GM06990 (cell line): ENCODE measurements around the gene PRKRA.
"Not testable (repeated sequence)": the region's sequence is repeated elsewhere in the genome, so short reads cannot be mapped to it uniquely, and the experiment has no call there.

ENCODE experiments used
- DNase-seq: peaks from one replicate; pipeline ENCODE4 v3.0.0-alpha.2; 2011; ENCODE audit not compliant: insufficient read length; ENCODE audit errors: extremely low read depth
- H3K27me3 ChIP-seq: replicated peaks from 2 replicates; pipeline ENCODE4 v1.6.0; 2011; ENCODE audit warnings: low read length; ENCODE audit not compliant: control insufficient read depth, insufficient read depth
- H3K36me3 ChIP-seq: 2 replicates; pipeline ENCODE4 v1.5.1; 2011; ENCODE audit warnings: low read length; ENCODE audit not compliant: control insufficient read depth, insufficient read depth
- H3K4me3 ChIP-seq: replicated peaks from 2 replicates; pipeline ENCODE4 v1.5.1; 2011; ENCODE audit warnings: low read depth, mild to moderate bottlenecking, control low read depth, low read length
- TF ChIP-seq, protein P1 (sequence below): IDR thresholded peaks from 2 replicates; pipeline ENCODE4 v1.5.1; 2011; ENCODE audit warnings: low read length, control low read depth, mild to moderate bottlenecking, inconsistent platforms; ENCODE audit not compliant: insufficient read depth, poor library complexity, severe bottlenecking

PRKRA gene

DNA sequence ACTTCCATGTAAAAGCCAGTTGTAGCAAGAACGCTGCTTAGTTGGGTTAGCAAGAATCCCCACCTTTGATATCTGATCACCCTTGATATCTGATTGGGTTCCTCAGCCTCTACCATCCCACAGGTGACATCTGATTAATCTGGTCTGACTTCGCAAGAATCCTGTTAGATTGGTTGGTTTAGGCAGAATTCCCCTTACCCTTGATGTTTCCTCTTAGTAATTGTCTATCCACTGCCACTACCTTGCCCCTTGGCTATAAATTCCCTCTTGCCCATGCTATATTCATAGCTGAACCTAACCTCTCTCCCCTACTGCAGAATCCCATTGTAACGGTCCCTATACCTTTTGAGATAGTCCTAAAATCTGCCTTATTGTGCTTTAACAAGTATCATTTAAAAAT, 33.1 kb downstream of the PRKRA start:
- H3K4me3 ChIP-seq, result no peak overlapping the region
- TF ChIP-seq, protein P1, sequence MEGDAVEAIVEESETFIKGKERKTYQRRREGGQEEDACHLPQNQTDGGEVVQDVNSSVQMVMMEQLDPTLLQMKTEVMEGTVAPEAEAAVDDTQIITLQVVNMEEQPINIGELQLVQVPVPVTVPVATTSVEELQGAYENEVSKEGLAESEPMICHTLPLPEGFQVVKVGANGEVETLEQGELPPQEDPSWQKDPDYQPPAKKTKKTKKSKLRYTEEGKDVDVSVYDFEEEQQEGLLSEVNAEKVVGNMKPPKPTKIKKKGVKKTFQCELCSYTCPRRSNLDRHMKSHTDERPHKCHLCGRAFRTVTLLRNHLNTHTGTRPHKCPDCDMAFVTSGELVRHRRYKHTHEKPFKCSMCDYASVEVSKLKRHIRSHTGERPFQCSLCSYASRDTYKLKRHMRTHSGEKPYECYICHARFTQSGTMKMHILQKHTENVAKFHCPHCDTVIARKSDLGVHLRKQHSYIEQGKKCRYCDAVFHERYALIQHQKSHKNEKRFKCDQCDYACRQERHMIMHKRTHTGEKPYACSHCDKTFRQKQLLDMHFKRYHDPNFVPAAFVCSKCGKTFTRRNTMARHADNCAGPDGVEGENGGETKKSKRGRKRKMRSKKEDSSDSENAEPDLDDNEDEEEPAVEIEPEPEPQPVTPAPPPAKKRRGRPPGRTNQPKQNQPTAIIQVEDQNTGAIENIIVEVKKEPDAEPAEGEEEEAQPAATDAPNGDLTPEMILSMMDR, result no peak
- H3K27me3 ChIP-seq, result no peaks in the 10 kb centered on the region
- no peaks in the 10 kb centered on the region; the same call in none of the 2 replicates for H3K36me3 ChIP-seq
- no peak for DNase-seq

DNA sequence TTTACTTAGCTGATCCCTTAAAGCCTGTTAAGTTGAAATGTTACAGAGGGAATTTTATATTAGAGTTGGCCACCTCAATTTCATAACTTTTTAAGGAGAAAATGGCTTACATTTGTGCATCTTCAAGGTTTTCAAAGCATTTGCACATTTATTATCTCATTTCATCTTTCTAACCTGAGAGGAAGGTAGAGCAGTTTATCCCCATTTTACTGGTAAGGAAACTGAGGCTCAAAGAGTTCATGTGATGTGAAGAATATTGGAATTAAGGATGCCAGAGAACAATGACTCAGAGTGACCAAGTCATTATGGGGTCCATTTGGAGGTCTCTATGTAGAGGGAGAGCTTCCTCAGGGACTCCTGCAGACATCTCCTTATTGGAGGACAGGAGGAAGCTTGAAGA, 35.0 kb downstream of the PRKRA start:
- no peaks in the 10 kb centered on the region; the same call in 1 of the 2 replicates for H3K36me3 ChIP-seq
- DNase-seq, result no peak
- H3K4me3 ChIP-seq, result no peak overlapping the region
- TF ChIP-seq, protein P1, result no peak
- H3K27me3 ChIP-seq, result no peaks in the 10 kb centered on the region

DNA sequence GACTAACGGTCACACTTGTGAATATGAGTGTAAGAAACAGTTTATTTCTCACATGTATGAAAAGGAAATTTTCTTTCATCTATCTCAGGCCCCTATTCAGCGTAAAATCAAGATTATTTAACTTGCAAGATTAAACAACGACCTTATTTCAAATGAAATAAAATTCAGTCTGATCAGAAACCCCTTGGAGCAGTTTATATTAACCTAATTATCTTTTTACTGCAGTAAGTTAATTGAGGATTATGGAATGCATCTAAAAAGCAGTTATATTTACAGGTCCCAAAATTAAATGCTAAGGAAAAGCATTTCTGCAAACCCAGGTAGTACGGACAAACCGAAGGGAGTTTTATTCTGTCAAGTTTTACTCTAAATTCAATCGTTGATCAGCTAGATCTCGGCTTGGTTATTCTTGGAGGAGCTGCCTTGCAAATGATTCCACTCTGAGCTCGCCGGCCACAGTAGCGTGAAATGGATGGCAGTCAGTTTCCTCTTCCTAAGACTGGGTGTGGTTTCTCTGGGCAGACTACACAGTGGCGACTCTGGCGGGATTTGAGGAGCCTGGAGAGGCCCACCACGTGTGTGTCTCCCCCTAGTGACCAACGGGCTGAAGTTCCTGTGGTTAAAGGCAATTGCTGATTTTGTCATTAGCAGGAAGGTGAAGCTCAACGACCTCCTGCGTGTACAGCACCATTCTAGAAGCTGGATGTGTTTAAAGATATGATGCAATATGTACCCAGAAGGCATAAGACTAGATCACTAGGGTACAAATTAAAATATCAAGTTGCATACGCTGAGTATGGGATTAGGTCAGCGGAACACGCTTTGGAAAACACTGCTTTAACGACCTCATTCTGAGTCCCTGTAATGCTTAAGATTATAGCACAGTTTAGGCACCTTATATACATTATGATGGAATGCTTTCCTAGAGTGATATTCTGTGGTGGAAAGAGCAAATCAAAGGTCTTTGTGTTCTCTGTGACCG, 36.4 kb downstream of the PRKRA start:
- Histone ChIP-seq H3K36me3 (no peaks in the 10 kb centered on the region; the same call in 1 of the 2 replicates), H3K27me3 (no peaks in the 10 kb centered on the region), H3K4me3 (peak overlapping the region; percentile 79)
- TF ChIP-seq, protein P1, result peak; percentile 90
- peak; percentile 79 for DNase-seq

DNA sequence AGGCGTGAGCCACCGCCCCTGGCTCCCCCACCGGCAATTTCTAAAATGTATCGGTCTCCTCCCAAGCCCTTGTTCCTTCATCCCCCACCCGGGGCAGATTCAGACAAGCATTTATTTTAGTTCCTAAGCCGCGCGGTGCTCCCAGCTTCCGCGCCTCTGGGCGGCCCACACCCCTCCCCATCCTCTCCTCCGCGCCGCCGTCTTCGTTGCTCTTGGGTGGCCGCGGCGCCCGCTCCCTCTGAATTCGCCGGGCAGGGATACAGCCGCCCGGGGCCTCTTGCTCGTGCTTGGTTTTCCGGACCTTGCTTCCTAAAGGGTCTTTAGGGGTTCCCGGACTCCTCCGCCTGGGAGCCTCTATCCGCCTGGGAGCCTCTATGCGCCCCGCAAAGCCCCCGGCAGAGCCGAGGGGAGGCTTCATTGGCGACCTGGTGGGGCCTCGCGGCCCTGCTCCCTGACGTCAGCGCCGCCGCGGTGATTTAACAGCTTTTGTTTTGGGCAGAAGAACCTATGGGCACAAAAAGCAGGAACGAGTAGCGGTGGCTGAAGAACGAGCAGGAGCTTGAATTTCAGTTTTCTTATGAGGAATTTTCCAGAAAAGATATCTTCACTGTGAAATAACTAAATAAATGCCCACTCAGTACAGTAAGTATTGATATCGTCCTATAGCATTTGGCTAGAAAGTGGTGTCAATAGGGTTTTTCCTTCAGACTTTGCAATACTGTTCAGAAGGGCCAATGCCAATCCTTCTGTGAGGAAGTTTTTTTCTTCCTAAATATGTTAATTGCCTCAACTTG, 37.3 kb downstream of the PRKRA start:
- DNase-seq, result peak; percentile 89
- TF ChIP-seq, protein P1, result no peak
- H3K36me3 ChIP-seq, result no peaks in the 10 kb centered on the region; the same call in 1 of the 2 replicates
- H3K4me3 ChIP-seq, result peak overlapping the region; percentile 79
- no peaks in the 10 kb centered on the region for H3K27me3 ChIP-seq

DNA sequence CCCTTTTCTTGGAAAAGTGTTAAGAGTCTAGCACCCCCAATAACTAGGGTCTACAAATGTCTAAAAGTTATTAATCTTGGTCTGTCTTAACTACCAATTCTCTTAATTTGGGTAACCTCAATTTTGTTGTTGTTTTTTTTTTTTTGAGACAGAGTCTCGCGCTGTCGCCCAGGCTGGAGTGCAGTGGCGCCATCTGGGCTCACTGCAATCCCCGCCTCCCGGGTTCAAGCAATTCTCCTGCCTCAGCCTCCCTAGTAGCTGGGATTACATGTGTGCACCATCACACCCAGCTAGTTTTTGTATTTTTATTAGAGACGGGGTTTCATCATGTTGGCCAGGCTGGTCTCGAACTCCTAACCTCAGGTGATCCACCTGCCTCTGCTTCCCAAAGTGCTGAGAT, 38.5 kb downstream of the PRKRA start:
- H3K4me3 ChIP-seq, H3K36me3 ChIP-seq, DNase-seq, H3K27me3 ChIP-seq: not testable (repeated sequence)

DNA sequence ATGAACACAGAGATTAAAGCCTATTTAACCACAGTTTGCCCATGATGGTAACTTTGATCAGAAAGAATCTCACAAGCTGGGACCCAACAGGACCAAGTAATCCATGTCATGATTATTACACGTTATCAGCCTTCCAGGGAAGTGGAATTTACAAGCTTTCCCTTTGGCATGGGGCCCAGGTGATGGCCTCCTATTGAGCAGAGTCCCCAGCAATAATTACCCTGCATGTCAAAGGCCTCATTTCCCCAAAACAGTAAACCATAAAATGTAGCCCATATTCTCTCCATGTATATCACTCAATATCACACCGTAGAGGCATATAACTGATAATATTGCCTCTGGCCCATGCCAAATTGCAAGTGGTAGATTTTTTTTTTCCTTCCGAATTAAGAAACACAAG, 38.9 kb downstream of the PRKRA start:
- H3K4me3 ChIP-seq, result no peak overlapping the region
- no peaks in the 10 kb centered on the region for H3K36me3 ChIP-seq
- TF ChIP-seq, protein P1, result no peak
- DNase-seq, result no peak
- no peaks in the 10 kb centered on the region for H3K27me3 ChIP-seq
